Germinal center (tissue), 1 donor: Measurements from ENCODE around the gene HNRNPC.
"Not testable (repeated sequence)": the region's sequence is repeated elsewhere in the genome, so short reads cannot be mapped to it uniquely, and the experiment has no call there.

ENCODE experiments used
- DNase-seq: peaks from one replicate; pipeline ENCODE4 v3.0.0; 2012; ENCODE audit warnings: mixed read lengths, low spot score

HNRNPC gene

DNA sequence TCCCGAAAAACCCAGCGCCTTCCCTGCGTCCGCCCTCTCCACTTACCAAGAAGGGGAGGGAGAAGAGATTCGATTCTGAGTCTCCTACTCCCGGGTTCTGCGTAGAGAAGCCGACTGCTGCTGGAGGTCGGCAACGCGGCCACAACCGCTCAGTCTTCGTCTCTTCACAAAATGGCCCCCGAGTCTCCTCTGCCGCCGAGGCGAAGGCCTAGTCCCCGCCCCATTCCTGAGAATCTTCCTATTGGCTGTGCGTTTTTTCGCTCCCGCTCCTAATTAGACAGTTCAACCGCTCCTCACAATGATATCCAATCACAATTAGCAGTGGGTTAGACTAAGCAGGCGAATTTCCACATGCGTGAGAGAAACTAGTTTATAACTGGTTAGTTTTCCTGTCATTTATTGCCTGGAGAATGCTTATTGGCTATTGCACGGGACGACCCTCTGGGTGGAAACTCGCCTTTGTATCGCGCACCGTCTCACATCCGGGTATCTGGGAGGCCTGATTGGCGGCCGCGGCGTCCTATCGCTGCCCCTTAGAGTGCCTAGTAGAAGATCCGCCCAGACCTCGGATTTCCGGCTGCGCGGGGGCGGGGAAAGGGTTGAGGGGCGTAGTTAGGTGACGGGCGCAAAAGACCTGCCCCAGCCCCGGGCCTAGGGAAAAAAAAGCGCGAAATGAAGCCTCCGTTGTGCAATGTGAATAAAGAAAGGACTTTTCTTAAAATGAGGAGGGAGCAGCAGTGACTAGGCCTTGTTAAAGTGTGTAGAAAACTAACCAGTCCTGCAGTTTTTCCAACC, at the start of gene HNRNPC:
Gene HNRNPC (minus strand): TSS at position 191 of the 795 bp plus-strand sequence. CDS start 35,249 bp downstream, outside the sequence.
- DNase-seq = peak; percentile 99

DNA sequence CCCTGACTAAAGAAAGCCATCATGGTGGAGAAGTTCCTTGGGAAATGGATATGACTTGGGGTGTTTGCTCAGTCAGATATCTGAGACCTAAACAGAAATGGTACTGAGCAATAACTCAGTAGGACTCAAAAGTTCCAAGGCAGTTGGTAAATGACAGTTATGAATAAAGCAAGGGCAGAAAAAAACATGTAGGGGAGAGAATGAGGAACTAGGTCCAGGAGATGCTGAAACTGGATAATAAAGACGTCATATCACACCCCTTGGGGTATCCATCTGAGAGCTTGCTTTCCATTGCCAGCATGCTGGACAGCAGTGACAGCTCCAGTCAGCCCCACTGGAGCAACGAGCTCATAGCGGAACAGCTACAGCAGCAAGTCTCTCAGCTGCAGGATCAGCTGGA, 48.2 kb upstream of the HNRNPC start:
- DNase-seq = peak; percentile 44

DNA sequence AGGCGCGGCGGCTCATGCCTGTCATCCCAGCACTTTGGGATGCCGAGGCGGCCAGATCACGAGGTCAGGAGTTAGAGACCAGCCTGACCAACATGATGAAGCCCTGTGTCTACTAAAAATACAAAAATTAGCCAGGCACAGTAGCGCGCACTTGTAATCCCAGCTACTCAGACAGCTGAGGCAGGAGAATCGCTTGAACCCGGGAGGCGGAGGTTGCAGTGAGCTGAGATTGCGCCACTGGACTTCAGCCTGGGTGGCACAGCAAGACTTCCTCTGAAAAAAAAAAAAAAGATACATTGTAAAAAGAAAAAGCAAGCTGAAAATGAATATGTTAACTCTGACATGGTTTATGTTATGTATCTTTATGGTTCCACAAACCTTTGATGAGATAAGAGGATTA, 44.3 kb upstream of the HNRNPC start:
- DNase-seq = no peak

- no peak for DNase-seq
These were observed 42.4 kb upstream of the HNRNPC start for GRCh38 chr14:21311614-21312013.

DNA sequence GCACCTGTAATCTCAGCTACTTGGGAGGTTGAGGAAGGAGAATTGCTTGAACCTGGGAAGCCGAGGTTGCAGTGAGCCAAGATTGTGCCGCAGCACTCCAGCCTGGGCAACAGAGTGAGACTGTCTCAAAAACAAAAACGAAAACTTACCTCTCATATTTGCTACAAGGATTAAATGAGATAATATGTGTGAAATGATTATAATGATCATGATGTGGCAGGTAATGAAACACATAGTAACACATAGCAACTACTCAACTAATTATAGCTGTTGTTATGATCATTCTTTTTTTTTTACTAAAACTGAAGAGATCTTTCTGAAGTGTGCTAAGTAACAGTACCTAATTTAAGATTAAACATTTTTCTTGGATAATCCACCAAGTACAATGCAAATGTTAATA, 40.7 kb upstream of the HNRNPC start:
- no peak for DNase-seq

DNA sequence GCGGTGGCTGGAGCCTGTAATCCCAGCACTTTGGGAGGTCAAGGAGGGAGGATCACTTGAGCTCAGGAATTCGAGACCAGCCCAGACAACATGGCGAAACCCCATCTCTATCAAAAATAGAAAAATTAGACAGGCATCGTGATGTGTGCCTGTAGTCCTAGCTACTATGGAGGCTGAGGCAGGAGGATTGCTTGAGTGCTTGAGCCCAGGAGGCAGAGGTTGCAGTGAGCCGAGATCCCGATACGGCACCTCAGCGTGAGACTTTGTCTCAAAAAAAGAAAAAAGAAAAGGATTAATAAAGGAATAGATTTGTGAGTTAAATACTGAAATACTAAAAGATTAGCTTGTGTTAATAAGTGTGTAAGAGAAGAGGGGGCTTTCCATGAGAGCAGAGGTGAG, 40.0 kb upstream of the HNRNPC start:
- no peak for DNase-seq

DNA sequence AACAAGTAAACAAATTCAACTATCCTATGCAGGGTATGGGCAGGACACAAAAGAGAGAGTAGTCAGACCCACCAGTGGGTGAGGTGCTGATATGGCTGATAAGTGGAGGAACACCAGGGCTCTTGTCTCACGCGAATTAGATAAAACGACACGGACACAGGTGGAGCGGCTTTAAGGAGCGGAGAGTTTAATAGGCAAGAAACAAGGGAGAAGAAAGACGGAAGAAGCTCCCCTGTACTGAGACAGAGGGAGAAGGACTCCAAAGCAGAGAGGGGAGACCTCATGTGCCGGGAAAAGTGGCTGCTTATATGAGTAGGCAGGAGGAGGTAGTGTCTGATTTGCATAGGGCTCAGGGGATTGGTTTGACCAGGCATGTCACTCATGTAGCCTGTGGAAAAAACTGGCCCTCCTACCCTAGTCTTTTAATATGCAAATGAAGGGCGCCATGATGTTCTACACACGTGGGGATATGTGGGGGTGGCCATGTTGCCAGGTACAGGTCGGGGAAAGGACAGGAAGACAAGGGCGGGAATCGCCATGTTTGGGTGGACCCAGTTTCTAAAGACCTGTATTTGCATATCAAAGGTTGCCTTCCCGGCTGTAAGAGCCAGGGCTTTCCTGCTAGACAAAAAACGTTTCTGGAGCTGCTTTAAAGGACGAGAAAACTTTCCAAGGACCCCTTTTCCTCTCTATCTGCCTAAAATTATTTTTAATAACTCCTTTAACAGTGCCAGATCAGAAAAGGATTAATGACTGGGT, 39.4 kb upstream of the HNRNPC start:
- peak; percentile 59 for DNase-seq

GRCh38 chr14:21308132-21308478, 38.9 kb upstream of the HNRNPC start:
- peak; percentile 14 for DNase-seq

GRCh38 chr14:21307637-21308036, 38.4 kb upstream of the HNRNPC start:
- peak; percentile 13 for DNase-seq

DNA sequence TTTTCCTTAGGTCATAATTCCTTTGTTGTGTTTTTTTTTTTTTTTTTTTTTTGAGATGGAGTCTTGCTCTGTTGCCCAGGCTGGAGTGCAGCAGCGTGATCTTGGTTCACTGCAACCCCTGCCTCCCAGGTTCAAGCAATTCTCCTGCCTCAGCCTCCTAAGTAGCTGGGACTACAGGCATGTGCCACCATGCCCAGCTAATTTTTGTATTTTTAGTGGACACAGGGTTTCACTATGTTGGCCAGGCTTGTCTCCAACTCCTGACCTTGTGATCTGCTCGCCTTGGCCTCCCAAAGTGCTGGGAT, 33.5 kb upstream of the HNRNPC start:
- DNase-seq = not testable (repeated sequence)

DNA sequence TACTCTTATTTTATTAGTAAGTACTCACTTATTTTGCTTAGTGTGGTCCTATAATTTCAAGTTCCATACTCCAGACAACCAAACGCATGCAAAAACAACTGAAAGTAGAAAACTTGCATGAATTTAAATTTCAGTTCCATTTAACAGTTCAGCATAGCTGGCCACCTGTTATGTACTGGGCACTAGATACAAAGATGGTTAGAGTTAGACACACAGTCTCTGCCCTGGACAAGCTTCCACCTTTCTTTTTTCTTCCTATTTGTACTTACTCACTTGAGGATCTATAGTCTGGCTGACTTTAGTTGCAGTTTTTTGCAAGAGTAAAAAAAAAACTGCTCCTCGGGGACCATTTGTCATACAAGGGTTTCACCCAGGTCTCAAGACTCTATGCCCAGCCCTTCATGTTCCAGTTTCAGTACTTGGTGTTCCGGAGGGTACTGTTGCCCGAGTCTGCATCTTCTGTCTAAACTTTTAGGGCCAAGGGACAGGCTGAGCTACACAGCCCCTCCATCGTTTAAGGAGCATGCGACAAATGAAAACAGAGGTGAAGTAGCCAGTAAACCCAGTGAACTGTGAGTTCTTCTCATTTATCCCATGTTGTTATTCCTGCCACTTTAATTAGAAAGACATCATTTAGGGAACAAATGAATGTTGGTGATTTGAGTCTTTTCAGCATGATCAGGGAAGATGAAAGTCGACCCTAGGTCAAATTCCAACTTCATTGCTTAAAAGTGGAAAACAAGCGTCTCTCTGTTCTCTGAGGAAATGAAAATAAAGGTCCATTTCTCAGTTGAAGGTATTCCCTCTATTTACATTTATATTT, 33.0 kb upstream of the HNRNPC start:
- peak; percentile 18 for DNase-seq

- DNase-seq = peak; percentile 74
These were observed 31.6 kb upstream of the HNRNPC start for GRCh38 chr14:21300892-21301291.

- DNase-seq = no peak
These were observed 30.4 kb upstream of the HNRNPC start for GRCh38 chr14:21299562-21300130.

DNA sequence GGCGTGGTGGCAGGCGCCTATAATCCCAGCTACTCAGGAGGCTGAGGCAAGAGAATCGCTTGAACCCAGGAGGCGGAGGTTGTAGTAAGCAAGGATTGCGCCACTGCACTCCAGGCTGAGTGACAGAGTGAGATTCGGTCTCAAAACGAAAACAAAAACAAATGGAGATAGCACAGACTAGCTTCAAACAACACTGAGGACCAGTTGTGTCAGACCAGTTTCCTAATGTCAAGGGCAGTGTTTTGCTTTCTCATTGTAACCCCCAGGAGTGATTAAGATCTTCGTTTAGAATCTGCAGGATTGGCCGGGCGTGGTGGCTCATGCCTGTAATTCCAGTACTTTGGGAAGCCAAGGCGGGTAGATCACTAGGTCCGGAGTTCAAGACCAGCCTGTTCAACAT, 29.1 kb upstream of the HNRNPC start:
- DNase-seq = no peak

DNA sequence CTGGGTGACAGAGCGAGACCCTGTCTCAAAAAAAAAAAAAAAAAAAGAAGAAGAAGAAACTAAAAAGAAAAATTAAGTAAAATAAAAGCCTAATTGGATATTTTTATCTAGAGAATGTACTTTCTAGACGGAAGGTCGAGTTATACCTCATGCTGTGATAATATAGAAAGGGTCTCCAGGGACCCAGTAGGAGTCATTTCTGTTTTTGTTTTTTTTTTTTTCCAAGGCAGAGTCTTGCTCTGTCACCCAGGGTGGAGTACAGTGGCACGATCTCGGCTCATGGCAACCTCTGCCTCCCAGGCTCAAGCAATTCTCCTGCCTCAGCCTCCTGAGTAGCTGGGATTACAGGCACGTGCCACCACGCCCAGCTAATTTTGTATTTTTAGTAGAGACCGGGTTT, 24.8 kb upstream of the HNRNPC start:
- not testable (repeated sequence) for DNase-seq

DNA sequence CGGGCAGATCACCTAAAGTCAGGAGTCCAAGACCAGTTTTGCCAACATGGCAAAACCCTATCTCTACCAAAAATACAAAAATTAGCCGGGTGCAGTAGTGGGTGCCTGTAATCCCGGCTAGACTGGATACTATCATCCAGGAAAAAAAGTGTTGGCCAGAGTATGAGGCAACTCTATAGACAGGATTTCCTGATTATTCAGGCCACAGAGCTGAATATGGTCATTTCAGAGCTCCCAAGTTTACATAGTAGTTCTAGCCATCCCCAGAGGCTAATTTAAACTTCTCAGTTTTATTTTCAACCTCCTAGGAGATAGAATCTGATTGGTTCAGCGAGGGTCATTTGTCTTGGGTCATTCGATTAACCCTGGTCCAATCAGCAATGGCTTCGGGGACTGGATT, 17.9 kb upstream of the HNRNPC start:
- DNase-seq = no peak

GRCh38 chr14:21286516-21286915, 17.3 kb upstream of the HNRNPC start:
- not testable (repeated sequence) for DNase-seq

DNA sequence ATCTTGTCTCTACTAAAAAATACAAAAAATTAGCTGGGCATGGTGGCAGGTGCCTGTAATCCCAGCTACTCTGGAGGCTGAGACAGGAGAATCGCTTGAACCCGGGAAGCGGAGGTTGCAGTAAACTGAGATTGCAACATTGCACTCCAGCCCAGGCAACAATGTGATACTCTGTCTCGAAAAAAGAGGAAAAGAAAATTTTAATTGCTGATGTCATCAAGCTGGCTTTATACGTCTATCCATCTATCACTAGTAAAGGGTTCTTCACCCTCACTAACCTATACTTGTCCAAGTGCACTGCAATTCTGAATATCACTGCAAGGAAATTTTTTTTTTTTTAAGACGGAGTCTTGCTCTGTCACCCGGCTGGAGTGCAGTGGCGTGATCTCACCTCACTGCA, 12.7 kb upstream of the HNRNPC start:
- DNase-seq = not testable (repeated sequence)

DNA sequence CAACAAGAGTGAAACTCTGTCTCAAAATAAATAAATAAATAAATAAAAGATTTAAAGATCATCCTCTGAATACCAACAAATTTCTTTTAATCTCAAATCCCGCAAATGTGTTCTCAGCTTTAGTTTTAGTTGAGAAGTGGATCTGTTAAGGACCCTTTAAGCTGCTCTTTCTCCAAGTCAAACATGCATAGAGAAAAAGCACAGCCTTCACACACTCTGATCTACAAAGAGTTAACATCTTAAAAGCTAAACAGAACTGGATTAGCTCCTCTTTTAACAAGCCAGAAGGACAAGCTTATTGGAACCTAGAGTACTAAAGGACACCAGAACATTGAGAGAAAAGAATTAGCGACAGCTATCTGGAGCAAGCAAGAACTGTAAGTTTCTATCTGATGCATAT, 10.5 kb upstream of the HNRNPC start, which contains the start of gene RPGRIP1:
Gene RPGRIP1 (plus strand): TSS at position 301 of the 400 bp plus-strand sequence. CDS start 7,894 bp downstream, outside the sequence.
- no peak for DNase-seq

- no peak for DNase-seq
These were observed 9.4 kb upstream of the HNRNPC start for GRCh38 chr14:21278632-21279031.

GRCh38 chr14:21275261-21275858, 6.1 kb upstream of the HNRNPC start:
- DNase-seq = no peak

DNA sequence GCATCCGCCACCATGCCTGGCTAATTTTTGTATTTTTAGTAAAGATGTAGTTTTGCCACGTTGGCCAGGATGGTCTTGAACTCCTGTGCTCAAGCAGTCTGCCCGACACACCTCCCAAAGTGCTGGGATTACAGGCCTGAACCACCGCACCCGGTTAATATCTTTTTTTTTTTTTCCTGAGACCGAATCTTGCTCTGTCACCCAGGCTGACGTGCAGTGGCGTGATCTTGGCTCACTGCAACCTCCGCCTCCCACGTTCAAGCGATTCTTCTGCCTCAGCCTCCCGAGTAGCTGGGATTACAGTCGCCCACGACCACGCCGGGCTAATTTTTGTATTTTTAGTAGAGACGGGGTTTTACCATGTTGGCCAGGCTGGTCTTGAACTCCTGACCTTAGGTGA, 3.4 kb upstream of the HNRNPC start:
- DNase-seq = not testable (repeated sequence)
